HL-60 (cell line): ENCODE measurements around the gene ZNF764.

ENCODE experiments used
- POLR2AphosphoS5 ChIP-seq: IDR thresholded peaks from 2 replicates; pipeline ENCODE4 v1.6.1; 2012; ENCODE audit warnings: low read depth
- TF ChIP-seq, protein P1 (sequence below): IDR thresholded peaks from one replicate; pipeline ENCODE4 v1.5.1; 2011; ENCODE audit warnings: low read length, control low read depth, inconsistent platforms; ENCODE audit not compliant: insufficient read depth

DNA sequence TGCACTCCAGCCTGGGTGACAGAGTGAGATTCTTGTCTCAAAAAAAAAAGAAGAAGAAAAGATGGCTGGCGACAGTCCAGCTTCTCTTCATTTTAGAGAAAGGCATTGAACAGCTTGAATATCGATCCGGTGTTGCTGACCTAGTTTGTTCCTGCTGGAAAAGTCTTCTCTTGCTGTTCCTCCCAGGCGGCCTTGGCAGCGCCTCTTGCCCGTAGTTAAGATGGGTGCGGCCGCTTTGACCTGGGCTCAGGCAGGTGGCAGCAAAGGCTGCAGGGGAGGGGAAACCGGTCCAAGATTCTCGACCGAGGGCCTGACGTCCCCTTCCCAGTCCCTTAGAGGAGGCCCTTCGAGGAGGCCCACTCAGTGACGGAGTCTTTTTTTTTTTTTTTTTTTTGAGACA is 3.8 kb upstream of the ZNF764 start:
- TF ChIP-seq, protein P1, sequence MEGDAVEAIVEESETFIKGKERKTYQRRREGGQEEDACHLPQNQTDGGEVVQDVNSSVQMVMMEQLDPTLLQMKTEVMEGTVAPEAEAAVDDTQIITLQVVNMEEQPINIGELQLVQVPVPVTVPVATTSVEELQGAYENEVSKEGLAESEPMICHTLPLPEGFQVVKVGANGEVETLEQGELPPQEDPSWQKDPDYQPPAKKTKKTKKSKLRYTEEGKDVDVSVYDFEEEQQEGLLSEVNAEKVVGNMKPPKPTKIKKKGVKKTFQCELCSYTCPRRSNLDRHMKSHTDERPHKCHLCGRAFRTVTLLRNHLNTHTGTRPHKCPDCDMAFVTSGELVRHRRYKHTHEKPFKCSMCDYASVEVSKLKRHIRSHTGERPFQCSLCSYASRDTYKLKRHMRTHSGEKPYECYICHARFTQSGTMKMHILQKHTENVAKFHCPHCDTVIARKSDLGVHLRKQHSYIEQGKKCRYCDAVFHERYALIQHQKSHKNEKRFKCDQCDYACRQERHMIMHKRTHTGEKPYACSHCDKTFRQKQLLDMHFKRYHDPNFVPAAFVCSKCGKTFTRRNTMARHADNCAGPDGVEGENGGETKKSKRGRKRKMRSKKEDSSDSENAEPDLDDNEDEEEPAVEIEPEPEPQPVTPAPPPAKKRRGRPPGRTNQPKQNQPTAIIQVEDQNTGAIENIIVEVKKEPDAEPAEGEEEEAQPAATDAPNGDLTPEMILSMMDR, result no peak
- no peak for TF ChIP-seq POLR2AphosphoS5
